Measurements from ENCODE around the gene ITPKA.
"Not testable (repeated sequence)": the region's sequence is repeated elsewhere in the genome, so short reads cannot be mapped to it uniquely, and the experiment has no call there.

Gene ITPKA
- total RNA-seq = 0.14 to 0.72 reads per million in 2 donors

- DNase-seq = peak; percentile 71
Observed at GRCh38 chr15:41493205-41493901, at the start of gene ITPKA. ITPKA (plus strand) TSS chr15:41493874; CDS start chr15:41493928, 54 bp downstream.

GRCh38 chr15:41445399-41445798, 48.3 kb upstream of the ITPKA start:
- DNase-seq = no peak

GRCh38 chr15:41462084-41462795, 31.4 kb upstream of the ITPKA start:
- DNase-seq = no peak

- DNase-seq = no peak
Observed at GRCh38 chr15:41464889-41465580, 28.6 kb upstream of the ITPKA start.

GRCh38 chr15:41465822-41466421, 27.8 kb upstream of the ITPKA start:
- DNase-seq = no peak

GRCh38 chr15:41466711-41467110, 27.0 kb upstream of the ITPKA start:
- DNase-seq = no peak

- not testable (repeated sequence) for DNase-seq
Observed at GRCh38 chr15:41469644-41470043, 24.0 kb upstream of the ITPKA start.

GRCh38 chr15:41473418-41473817, 20.3 kb upstream of the ITPKA start:
- DNase-seq = no peak

GRCh38 chr15:41474436-41474835, 19.2 kb upstream of the ITPKA start:
- no peak for DNase-seq

- no peak for DNase-seq
Observed at GRCh38 chr15:41474941-41475340, 18.7 kb upstream of the ITPKA start.

GRCh38 chr15:41476416-41477048, 17.1 kb upstream of the ITPKA start:
- no peak for DNase-seq

- no peak for DNase-seq
Observed at GRCh38 chr15:41480396-41481140, 13.1 kb upstream of the ITPKA start.

- no peak for DNase-seq
Observed at GRCh38 chr15:41482110-41482877, 11.4 kb upstream of the ITPKA start.

GRCh38 chr15:41483115-41483514, 10.6 kb upstream of the ITPKA start:
- peak; percentile 22 for DNase-seq

- DNase-seq = no peak
Observed at GRCh38 chr15:41483519-41483918, 10.2 kb upstream of the ITPKA start.

GRCh38 chr15:41484937-41485625, 8.6 kb upstream of the ITPKA start:
- no peak for DNase-seq

GRCh38 chr15:41486286-41486685, 7.4 kb upstream of the ITPKA start:
- no peak for DNase-seq

GRCh38 chr15:41487381-41487780, 6.3 kb upstream of the ITPKA start:
- no peak for DNase-seq

GRCh38 chr15:41487802-41488201, 5.9 kb upstream of the ITPKA start:
- DNase-seq = no peak

- DNase-seq = no peak
Observed at GRCh38 chr15:41489641-41490040, 4.0 kb upstream of the ITPKA start.

GRCh38 chr15:41490355-41490754, 3.3 kb upstream of the ITPKA start:
- DNase-seq = no peak
